Gastrocnemius medialis (tissue), 4 donors: ENCODE results near the gene PPP1R27. TPM values are rescaled to one million over a fixed set of nuclear protein-coding genes. Genes with fewer than 3 reads are reported as not detected.

Experiments
- ATAC-seq, 2 donors: fragments of 150-250 bp; one replicate each; pipeline ENCODE4 v1.9.1; 2016
- DNase-seq, 2 donors: peaks; one replicate each; pipeline ENCODE4 v3.0.0-alpha.2; 2019
- H3K27ac ChIP-seq, 4 donors: fragments of 200-600 bp; sonication (generic); 1 replicate in 1 of 4; 2 replicates in 3 of 4; pipeline ENCODE4 v1.5.1; 2016 to 2018; ENCODE audit warnings: mild to moderate bottlenecking in 2 of 4, moderate library complexity in 1 of 4
- H3K27me3 ChIP-seq, 3 donors: fragments of 200-600 bp; sonication (generic) in 2 of 3; 1 replicate in 1 of 3; 2 replicates in 2 of 3; pipeline versions ENCODE4 v1.5.1 to v1.6.0; 2016 to 2019; ENCODE audit warnings: mild to moderate bottlenecking in 1 of 3, moderate library complexity in 1 of 3
- H3K36me3 ChIP-seq, 2 donors: fragments of 200-600 bp; sonication (generic) in 1 of 2; one replicate each; pipeline ENCODE4 v1.5.1; 2017 to 2018
- H3K4me1 ChIP-seq, 2 donors: fragments of 200-600 bp; sonication (generic) in 1 of 2; one replicate each; pipeline ENCODE4 v1.5.1; 2016 to 2017; ENCODE audit warnings: mild to moderate bottlenecking in 2 of 2
- H3K4me3 ChIP-seq, 4 donors: fragments of 200-600 bp; sonication (generic) in 3 of 4; 1 replicate in 1 of 4; 2 replicates in 3 of 4; pipeline ENCODE4 v1.5.1; 2016 to 2019; ENCODE audit warnings: mild to moderate bottlenecking in 2 of 4
- H3K9me3 ChIP-seq, 3 donors: fragments of 200-600 bp; sonication (generic) in 2 of 3; 1 replicate in 1 of 3; 2 replicates in 2 of 3; pipeline ENCODE4 v1.5.1; 2016 to 2019
- CTCF ChIP-seq, 5 experiments: fragments of 450-650 bp in 3 of 5; fragments of 200-600 bp in 2 of 5; sonication (generic) in 2 of 5; IDR thresholded peaks in 4 of 5; conservative IDR thresholded peaks in 1 of 5; 1 replicate in 4 of 5; 2 replicates in 1 of 5; pipeline ENCODE4 v1.5.1; 2016 to 2019; ENCODE audit warnings: antibody characterized with exemption in 5 of 5, mild to moderate bottlenecking in 3 of 5, moderate library complexity in 3 of 5
- POLR2A ChIP-seq, 2 donors: fragments of 450-650 bp; IDR thresholded peaks; one replicate each; pipeline ENCODE4 v1.6.1; 2017; ENCODE audit warnings: antibody characterized with exemption in 2 of 2, mild to moderate bottlenecking in 2 of 2, moderate library complexity in 2 of 2
- in situ Hi-C, 4 donors: fragments of 200-750 bp; cut with MboI; loops; one replicate each; pipeline versions ENCODE4 v1.15.0 to v1.8.0; 2017; ENCODE audit warnings: low sequenced_read_pairs in 4 of 4
- intact Hi-C: fragments of 100-400 bp; cut with DNase I; formaldehyde crosslinking; loops from one replicate; pipeline ENCODE4 v1.15.1; 2023; ENCODE audit warnings: low total_unique reads
- total RNA-seq, 4 donors: library from RNA; depleted of rRNA; stranded (reverse); fragments of >200 nt; gene quantifications; one replicate each; pipeline versions ENCODE4 v1.1.0 to v1.2.3, GENCODE V29; 2016

PPP1R27 gene
- total RNA-seq, 4 donors from 2014 or later, result 245 to 708 (median 400) TPM

- DNase-seq (no peak), ATAC-seq (no peak)
- in situ Hi-C loops, result no loop called here
- Histone ChIP-seq H3K36me3 (no peaks in the 10 kb centered on the region), H3K4me3 (no peak overlapping the region), H3K9me3 (no peaks in the 10 kb centered on the region), H3K27me3 (peaks cover 60 to 70% (median 62%) of the 10 kb centered on the region in 3 donors), H3K4me1 (peaks cover 0 to 15% of the 10 kb centered on the region in 2 donors), H3K27ac (no peak overlapping the region)
- intact Hi-C loops, result no loop called here
- TF ChIP-seq CTCF (IDR thresholded peaks at IDR 0.05 in 4 of 5, conservative IDR thresholded peaks at IDR 0.05 in 1 of 5) (no peak), POLR2A (IDR thresholded peaks at IDR 0.05) (no peak)
Measured at GRCh38 chr17:81806461-81807209, 28.2 kb downstream of the PPP1R27 start.

GRCh38 chr17:81805707-81806460 is 29.0 kb downstream of the PPP1R27 start:
- H3K27me3 ChIP-seq, result peaks cover 57 to 77% (median 69%) of the 10 kb centered on the region in 3 donors
- intact Hi-C loops (no loop called here), in situ Hi-C loops (no loop called here)

GRCh38 chr17:81804559-81805399 is 30.1 kb downstream of the PPP1R27 start:
- ATAC-seq, result peak in 1 of 2 donors; percentile 17
- Histone ChIP-seq H3K4me1 (peaks cover 0 to 15% of the 10 kb centered on the region in 2 donors), H3K27me3 (peaks cover 53 to 81% (median 74%) of the 10 kb centered on the region in 3 donors), H3K27ac (no peak overlapping the region), H3K9me3 (no peaks in the 10 kb centered on the region), H3K36me3 (no peaks in the 10 kb centered on the region), H3K4me3 (peak overlapping the region in 2 of 4 donors; percentile 7 to 32)
- DNase-seq, result no peak
- in situ Hi-C loops (no loop called here), intact Hi-C loops (no loop called here)
- no peak for TF ChIP-seq POLR2A (IDR thresholded peaks at IDR 0.05)
- no peak for TF ChIP-seq CTCF (IDR thresholded peaks at IDR 0.05 in 4 of 5, conservative IDR thresholded peaks at IDR 0.05 in 1 of 5)

More at GRCh38 chr17:81805707-81806460, 29.0 kb downstream of the PPP1R27 start:
- ATAC-seq (no peak), DNase-seq (no peak)
- Histone ChIP-seq H3K4me3 (no peak overlapping the region), H3K36me3 (no peaks in the 10 kb centered on the region), H3K4me1 (peaks cover 0 to 15% of the 10 kb centered on the region in 2 donors), H3K27ac (no peak overlapping the region), H3K9me3 (no peaks in the 10 kb centered on the region)
- TF ChIP-seq POLR2A (IDR thresholded peaks at IDR 0.05), result no peak
- no peak for TF ChIP-seq CTCF (IDR thresholded peaks at IDR 0.05 in 4 of 5, conservative IDR thresholded peaks at IDR 0.05 in 1 of 5)

DNA sequence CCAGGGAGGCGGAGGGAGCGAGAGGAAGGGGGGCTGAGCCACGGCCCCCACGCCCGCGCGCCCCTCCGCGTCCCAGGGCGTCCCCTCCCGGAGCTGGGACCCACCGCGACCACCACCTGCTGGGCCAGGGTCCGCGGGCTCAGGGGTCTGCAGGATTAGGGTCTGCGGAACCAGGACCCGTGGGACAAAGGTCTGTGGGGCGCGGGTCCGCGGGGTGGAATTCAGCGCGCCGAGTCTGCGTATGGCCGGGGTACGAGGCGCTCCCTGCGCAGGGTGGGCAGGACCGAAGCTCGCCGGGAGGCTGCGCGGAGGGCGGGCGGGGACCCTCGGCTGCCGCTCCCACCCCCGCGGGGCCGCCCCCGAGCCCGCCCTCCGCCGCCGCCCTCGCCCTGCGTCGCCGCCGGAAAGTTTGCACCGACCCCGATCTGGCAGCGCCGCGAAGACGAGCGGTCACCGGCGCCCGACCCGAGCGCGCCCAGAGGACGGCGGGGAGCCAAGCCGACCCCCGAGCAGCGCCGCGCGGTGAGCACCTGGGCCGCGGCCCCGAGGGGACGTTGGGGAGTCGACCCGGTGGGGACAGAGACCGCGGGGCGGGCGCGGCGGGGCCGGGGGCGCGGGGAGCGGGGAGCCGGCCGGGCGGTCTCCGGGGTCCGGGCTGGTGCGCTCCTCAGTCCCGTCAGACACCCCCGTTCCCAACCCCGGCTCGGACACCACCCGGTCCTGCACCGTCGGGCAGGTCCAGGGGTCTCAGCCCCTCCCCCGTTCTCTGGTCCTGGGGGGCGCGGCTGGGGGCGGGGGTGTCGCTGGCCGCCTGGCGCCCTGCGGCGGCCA is 30.9 kb downstream of the PPP1R27 start, which contains the start of gene GCGR:
TSS of gene GCGR (plus strand) at position 423 of the 831 bp plus-strand sequence. CDS start 4,869 bp downstream, outside the sequence.
- no peaks in the 10 kb centered on the region for H3K36me3 ChIP-seq
- TF ChIP-seq CTCF (IDR thresholded peaks at IDR 0.05 in 4 of 5, conservative IDR thresholded peaks at IDR 0.05 in 1 of 5), result no peak
- no peaks in the 10 kb centered on the region for H3K9me3 ChIP-seq
- ATAC-seq (no peak), DNase-seq (no peak)
- H3K27ac ChIP-seq, result no peak within 1 kb of the TSS
- H3K4me3 ChIP-seq, result peak within 1 kb of the TSS in 2 of 4 donors; percentile 7 to 32
- peaks cover 53 to 78% (median 73%) of the 10 kb centered on the region in 3 donors for H3K27me3 ChIP-seq
- intact Hi-C loops (no loop called here), in situ Hi-C loops (no loop called here)
- H3K4me1 ChIP-seq, result peaks cover 0 to 15% of the 10 kb centered on the region in 2 donors
